Measurements from ENCODE around the gene DYNLT4. TPM values are rescaled to one million over a fixed set of nuclear protein-coding genes. Genes with fewer than 3 reads are reported as not detected.

Gene DYNLT4
- total and polyA plus RNA-seq, 8 donors, result 0.53 to 1.6 (median 0.93) TPM; not detected in 1

DNA sequence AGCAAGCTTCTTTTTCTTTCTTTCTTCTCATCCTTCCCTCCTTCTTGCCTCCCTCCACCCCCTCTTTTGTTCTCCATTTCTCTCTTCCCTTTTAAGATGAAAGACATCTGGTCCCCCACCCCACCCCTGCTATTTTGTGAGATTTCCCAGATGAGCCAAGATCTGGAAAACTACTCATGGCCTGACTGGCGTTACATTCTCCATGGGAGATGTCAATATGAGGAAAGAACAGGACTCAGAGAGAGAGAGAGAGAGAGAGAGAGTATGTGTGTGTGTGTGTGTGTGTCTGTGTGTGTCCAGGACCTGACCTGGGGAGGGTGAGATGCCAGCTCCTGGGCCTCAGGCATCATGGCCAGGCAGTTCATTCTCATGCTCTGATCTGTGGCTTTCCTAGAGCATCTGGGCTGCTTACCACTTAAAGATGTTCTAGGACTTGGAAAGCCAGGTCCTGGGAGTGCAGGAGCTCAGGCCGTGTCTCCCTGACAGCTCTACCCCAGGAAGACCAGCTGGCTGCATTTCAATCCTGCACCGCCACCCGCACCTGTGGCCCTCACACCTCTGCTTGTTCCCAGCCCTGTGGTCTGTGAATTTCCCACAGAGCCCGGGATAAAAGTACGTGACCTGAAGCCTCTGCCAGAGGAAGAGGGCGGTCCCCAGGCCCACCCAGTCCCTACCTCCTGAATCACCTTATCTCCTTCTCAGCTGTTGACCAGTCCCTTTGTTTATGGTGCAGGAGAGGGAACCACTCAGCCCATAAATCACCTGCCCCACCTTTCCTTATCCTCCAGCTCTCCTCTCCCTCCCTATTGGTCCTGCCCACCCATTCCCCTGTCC is 16.0 kb downstream of the DYNLT4 start:
- Histone ChIP-seq H3K9me3 (no peaks in the 10 kb centered on the region), H3K27me3 (no peaks in the 10 kb centered on the region), H3K4me3 (no peak overlapping the region), H3K4me1 (peaks cover 2 to 7% of the 10 kb centered on the region in 2 donors), H3K27ac (no peak overlapping the region), H3K36me3 (no peaks in the 10 kb centered on the region)
- ATAC-seq (no peak), DNase-seq (peak in 2 of 4 donors; percentile 3 to 53)
- intact Hi-C loops (cut with DNase I), result no loop called here
- TF ChIP-seq, protein P1, sequence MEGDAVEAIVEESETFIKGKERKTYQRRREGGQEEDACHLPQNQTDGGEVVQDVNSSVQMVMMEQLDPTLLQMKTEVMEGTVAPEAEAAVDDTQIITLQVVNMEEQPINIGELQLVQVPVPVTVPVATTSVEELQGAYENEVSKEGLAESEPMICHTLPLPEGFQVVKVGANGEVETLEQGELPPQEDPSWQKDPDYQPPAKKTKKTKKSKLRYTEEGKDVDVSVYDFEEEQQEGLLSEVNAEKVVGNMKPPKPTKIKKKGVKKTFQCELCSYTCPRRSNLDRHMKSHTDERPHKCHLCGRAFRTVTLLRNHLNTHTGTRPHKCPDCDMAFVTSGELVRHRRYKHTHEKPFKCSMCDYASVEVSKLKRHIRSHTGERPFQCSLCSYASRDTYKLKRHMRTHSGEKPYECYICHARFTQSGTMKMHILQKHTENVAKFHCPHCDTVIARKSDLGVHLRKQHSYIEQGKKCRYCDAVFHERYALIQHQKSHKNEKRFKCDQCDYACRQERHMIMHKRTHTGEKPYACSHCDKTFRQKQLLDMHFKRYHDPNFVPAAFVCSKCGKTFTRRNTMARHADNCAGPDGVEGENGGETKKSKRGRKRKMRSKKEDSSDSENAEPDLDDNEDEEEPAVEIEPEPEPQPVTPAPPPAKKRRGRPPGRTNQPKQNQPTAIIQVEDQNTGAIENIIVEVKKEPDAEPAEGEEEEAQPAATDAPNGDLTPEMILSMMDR (IDR thresholded peaks at IDR 0.05), result no peak

DNA sequence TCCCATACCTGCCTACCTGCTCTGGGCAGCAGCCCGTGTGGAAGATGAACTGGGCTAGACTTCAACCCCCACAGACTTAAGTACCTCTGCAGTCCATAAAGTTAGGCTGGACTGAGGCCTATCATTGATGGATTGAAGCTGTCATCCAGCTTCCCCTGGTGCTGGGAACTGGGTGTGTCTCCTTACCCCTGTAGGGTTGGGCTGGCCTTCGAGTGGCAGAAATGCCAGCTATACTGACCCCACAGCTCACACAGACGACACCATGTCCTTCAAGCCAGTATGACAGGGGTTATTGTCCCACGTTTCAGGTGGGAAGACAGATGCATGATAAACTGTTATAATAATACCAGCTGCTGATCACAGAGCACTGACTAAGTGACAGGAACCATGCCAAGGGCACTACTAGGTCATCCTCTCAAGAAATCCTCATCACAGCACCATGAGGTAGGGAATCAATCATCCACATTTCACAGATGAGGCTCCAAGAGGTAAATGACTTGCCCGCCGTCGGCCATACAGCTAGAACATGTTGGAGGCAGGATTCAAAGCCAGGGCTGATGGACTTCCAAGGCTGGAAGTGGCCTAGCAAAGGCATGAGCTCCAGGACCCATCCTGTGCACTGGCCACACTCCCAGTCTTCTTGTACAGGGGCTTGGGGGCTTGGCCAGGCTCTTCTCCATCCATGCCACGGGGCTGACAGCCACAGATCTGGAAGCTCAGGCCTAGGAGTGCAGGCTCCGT is 18.9 kb downstream of the DYNLT4 start, which contains the start of gene BEST4:
Gene BEST4, minus strand, starts transcription at position 51 of the 741 bp plus-strand sequence. CDS start 465 bp downstream, outside the sequence.
- no peak for ATAC-seq
- Histone ChIP-seq H3K27me3 (peaks cover 0 to 9% of the 10 kb centered on the region in 2 donors), H3K9me3 (no peaks in the 10 kb centered on the region), H3K27ac (no peak within 1 kb of the TSS), H3K4me3 (no peak within 1 kb of the TSS), H3K4me1 (peaks cover 16 to 36% of the 10 kb centered on the region in 2 donors), H3K36me3 (no peaks in the 10 kb centered on the region)
- TF ChIP-seq, protein P1 (IDR thresholded peaks at IDR 0.05), result no peak
- intact Hi-C loops (cut with DNase I), result loop anchor here in 1 of 2 donors (10.0 kb wide), 1 partner anchor 67 kb away; no protein-coding TSS in a partner anchor
- DNase-seq, result peak in 1 of 4 donors; percentile 30

DNA sequence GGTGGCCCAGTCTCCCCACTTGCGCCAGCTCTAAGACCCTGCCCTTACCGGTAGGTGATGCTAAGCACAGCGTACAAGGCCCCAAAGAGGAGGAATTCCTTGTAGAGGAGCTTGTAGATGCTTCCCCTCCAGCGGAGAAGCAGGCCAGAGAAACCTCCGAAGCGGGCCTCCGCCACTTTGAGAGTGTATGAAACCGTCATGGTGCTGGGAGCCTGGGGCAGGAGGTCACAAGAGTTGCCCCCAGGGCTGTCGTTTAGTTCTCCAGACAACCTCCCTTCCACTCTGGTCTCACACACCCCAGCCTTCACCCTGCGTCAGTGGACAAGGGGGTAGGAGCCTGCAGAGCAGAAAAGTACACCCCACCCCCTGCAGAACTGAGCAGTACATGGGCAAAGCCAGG is 19.6 kb downstream of the DYNLT4 start:
- TF ChIP-seq, protein P1 (IDR thresholded peaks at IDR 0.05), result no peak
- H3K27me3 ChIP-seq, result peaks cover 0 to 9% of the 10 kb centered on the region in 2 donors
- H3K9me3 ChIP-seq, result no peaks in the 10 kb centered on the region
- H3K36me3 ChIP-seq, result no peaks in the 10 kb centered on the region
- no peak overlapping the region for H3K4me3 ChIP-seq
- intact Hi-C loops (cut with DNase I), result loop anchor here in 1 of 2 donors (10.0 kb wide), 1 partner anchor 67 kb away; no protein-coding TSS in a partner anchor
- ATAC-seq (no peak), DNase-seq (peak in 1 of 4 donors; percentile 51)
- H3K27ac ChIP-seq, result no peak overlapping the region
- peaks cover 16 to 37% of the 10 kb centered on the region in 2 donors for H3K4me1 ChIP-seq

DNA sequence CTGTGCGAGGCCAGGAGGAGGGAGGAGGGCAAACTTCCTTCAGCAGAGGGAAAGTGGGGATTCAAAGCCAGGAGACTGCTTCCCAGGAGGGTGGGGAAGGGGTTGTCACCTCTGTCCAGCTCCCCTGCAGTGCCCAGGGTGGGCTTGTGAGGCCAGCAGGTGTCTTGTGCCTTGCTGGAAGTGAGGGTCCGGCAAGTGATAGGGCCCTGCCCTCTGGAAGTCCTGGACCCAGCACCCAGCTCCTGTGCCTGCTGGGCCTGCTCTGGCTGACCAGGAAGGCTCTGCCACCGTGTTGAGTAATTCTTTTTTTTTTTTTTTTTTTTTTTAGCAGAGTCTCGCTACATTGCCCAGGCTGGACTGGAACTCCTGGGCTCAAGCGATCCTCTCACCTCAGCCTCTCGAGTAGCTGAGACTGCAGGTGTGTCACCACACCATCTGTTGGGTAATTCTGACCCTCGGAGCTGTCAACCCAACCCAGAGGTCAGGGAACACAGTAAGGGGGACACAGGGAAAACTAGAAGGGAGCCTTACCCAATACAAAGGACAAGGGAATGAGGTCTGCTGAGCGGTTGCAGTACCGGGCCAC is 20.2 kb downstream of the DYNLT4 start:
- intact Hi-C loops (cut with DNase I), result loop anchor here in 1 of 2 donors (10.0 kb wide), 1 partner anchor 68 kb away; no protein-coding TSS in a partner anchor

More for the DNA sequence above, 20.2 kb downstream of the DYNLT4 start:
- Histone ChIP-seq H3K4me1 (peaks cover 16 to 37% of the 10 kb centered on the region in 2 donors), H3K36me3 (peaks cover 0 to 4% of the 10 kb centered on the region in 2 donors), H3K27ac (peak overlapping the region in 1 of 2 donors; percentile 48), H3K27me3 (peaks cover 0 to 9% of the 10 kb centered on the region in 2 donors), H3K4me3 (peak overlapping the region in 1 of 2 donors; percentile 41), H3K9me3 (no peaks in the 10 kb centered on the region)
- no peak for ATAC-seq
- TF ChIP-seq, protein P1 (IDR thresholded peaks at IDR 0.05), result no peak
- peak in 1 of 4 donors; percentile 49 for DNase-seq

Measured in left lung (tissue), 10 donors.